ENCODE results near the gene GOSR2. TPM values are rescaled to one million over a fixed set of nuclear protein-coding genes. Genes with fewer than 3 reads are reported as not detected.

Gene GOSR2
- total RNA-seq, 4 donors from 2014 or later, result 39.3 to 52.6 (median 48.1) TPM

- DNase-seq (ENCODE audit: low spot score in 2 of 2), result no peak
- Histone ChIP-seq H3K27ac (no peak overlapping the region), H3K27me3 (no peaks in the 10 kb centered on the region), H3K4me1 (no peaks in the 10 kb centered on the region), H3K9me3 (no peaks in the 10 kb centered on the region), H3K36me3 (peaks cover 9 to 98% (median 57%) of the 10 kb centered on the region in 3 donors), H3K4me3 (no peak overlapping the region)
- 79 to 83% methylated on average over 7 of the region's 7 CpGs for WGBS, 2 donors
- TF ChIP-seq EP300 (IDR thresholded peaks at IDR 0.05), result no peak
- no peak for TF ChIP-seq POLR2A (IDR thresholded peaks at IDR 0.05)
Measured at GRCh38 chr17:46935658-46936266, 12.8 kb downstream of the GOSR2 start.

GRCh38 chr17:46940692-46941404 is 17.9 kb downstream of the GOSR2 start:
- no peaks in the 10 kb centered on the region for H3K27me3 ChIP-seq
- peaks cover 1 to 47% (median 17%) of the 10 kb centered on the region in 3 donors for H3K36me3 ChIP-seq
- peak; percentile 35 to 82 for DNase-seq (ENCODE audit: low spot score in 2 of 2)
- no peaks in the 10 kb centered on the region for H3K9me3 ChIP-seq
- WGBS, 2 donors, result 33 to 40% methylated on average over 7 of the region's 7 CpGs
- H3K4me3 ChIP-seq, result no peak overlapping the region
- H3K4me1 ChIP-seq, result peaks cover 0 to 21% (median 6%) of the 10 kb centered on the region in 4 donors
- peak; percentile 55 to 66 (median 61) for TF ChIP-seq CTCF (IDR thresholded peaks at IDR 0.05)
- TF ChIP-seq POLR2A (IDR thresholded peaks at IDR 0.05), result no peak
- no peak overlapping the region for H3K27ac ChIP-seq

- WGBS, 2 donors, result 56 to 60% methylated on average over 8 to 10 of the region's 10 CpGs
- H3K4me3 ChIP-seq, result no peak overlapping the region
- peak; percentile 56 to 70 (median 60) for TF ChIP-seq CTCF (IDR thresholded peaks at IDR 0.05)
- no peak for TF ChIP-seq EP300 (IDR thresholded peaks at IDR 0.05)
- H3K27me3 ChIP-seq, result no peaks in the 10 kb centered on the region
- DNase-seq (ENCODE audit: low spot score in 2 of 2), result peak in 1 of 2 donors; percentile 47
- peaks cover 0 to 29% (median 8%) of the 10 kb centered on the region in 3 donors for H3K36me3 ChIP-seq
- H3K4me1 ChIP-seq, result peaks cover 0 to 21% (median 6%) of the 10 kb centered on the region in 4 donors
- no peak overlapping the region for H3K27ac ChIP-seq
- H3K9me3 ChIP-seq, result no peaks in the 10 kb centered on the region
Measured at GRCh38 chr17:46942441-46943217, 19.7 kb downstream of the GOSR2 start.

GRCh38 chr17:46943218-46943500 is 20.2 kb downstream of the GOSR2 start:
- TF ChIP-seq CTCF (IDR thresholded peaks at IDR 0.05) (no peak), EP300 (IDR thresholded peaks at IDR 0.05) (no peak), POLR2A (IDR thresholded peaks at IDR 0.05) (no peak)
- 53 to 71% methylated on average over 2 of the region's 2 CpGs for WGBS, 2 donors
- peaks cover 0 to 21% (median 6%) of the 10 kb centered on the region in 4 donors for H3K4me1 ChIP-seq

GRCh38 chr17:46943501-46944393 is 20.8 kb downstream of the GOSR2 start:
- Histone ChIP-seq H3K36me3 (peaks cover 0 to 21% (median 3%) of the 10 kb centered on the region in 3 donors), H3K4me3 (no peak overlapping the region), H3K27me3 (no peaks in the 10 kb centered on the region), H3K4me1 (peaks cover 0 to 21% (median 6%) of the 10 kb centered on the region in 4 donors), H3K9me3 (no peaks in the 10 kb centered on the region), H3K27ac (no peak overlapping the region)
- WGBS, 2 donors, result 19 to 21% methylated on average over 21 of the region's 21 CpGs
- TF ChIP-seq POLR2A (IDR thresholded peaks at IDR 0.05) (no peak), CTCF (IDR thresholded peaks at IDR 0.05) (no peak), EP300 (IDR thresholded peaks at IDR 0.05) (no peak)
- peak in 1 of 2 donors; percentile 18 for DNase-seq (ENCODE audit: low spot score in 2 of 2)

More at GRCh38 chr17:46943218-46943500, 20.2 kb downstream of the GOSR2 start:
- Histone ChIP-seq H3K9me3 (no peaks in the 10 kb centered on the region), H3K4me3 (no peak overlapping the region), H3K27ac (no peak overlapping the region), H3K27me3 (no peaks in the 10 kb centered on the region), H3K36me3 (peaks cover 0 to 24% (median 8%) of the 10 kb centered on the region in 3 donors)
- no peak for DNase-seq (ENCODE audit: low spot score in 2 of 2)

Measured in tibial nerve (tissue), 4 donors.